NCI-H510A (cell line): ENCODE measurements around the gene SLC15A2.
A peak's percentile ranks its signal among the peaks of the same experiment; 100 is the strongest.
"Not testable (repeated sequence)": the region's sequence is repeated elsewhere in the genome, so short reads cannot be mapped to it uniquely, and the experiment has no call there.

Experiments used
- DNase-seq: peaks from one replicate; lab custom pipeline; 2025; lab: John Stamatoyannopoulos, UW

Gene SLC15A2

DNA sequence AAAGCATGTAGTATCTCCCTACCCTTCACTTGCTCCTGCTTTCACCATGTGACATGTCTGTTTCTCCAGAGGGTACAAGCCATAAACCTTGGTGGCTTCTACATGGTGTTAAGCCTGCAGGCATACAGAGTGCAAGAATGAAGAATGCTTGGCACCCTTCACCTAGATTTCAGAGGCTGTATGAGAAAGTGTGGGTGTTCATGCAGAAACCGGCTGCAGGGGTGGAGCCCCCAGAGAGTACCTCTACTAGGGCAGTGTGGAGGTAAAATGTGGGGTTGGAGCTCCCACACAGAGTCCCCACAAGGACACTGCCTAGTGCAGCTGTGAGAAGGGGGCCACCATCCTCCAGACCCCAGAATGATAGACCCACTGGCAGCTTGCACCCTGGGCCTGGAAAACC is 32.2 kb downstream of the SLC15A2 start:
- no peak for DNase-seq

GRCh38 chr3:121938141-121938855 is 44.1 kb downstream of the SLC15A2 start:
- not testable (repeated sequence) for DNase-seq

GRCh38 chr3:121941592-121941991 is 47.4 kb downstream of the SLC15A2 start:
- DNase-seq, result no peak

- DNase-seq, result peak; percentile 14
Measured at GRCh38 chr3:121942116-121942786, 48.0 kb downstream of the SLC15A2 start.

DNA sequence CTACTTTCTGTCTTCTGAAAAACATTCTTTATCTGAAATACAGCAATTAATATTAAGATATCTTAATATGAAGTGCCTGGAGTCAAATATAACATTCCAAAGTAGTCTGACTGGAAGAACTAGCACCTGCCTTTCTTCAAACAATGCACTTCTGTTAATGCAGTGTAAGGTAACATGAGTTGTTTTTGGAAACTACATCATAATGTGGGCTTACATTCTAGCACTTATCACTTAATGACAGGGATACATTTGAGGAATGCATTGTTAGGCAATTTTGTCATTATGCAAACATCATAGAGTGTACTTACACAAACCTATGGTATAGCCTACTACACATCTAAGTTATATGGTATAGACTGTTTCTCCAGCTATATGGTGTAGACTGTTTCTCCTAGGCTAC is 49.2 kb downstream of the SLC15A2 start:
- DNase-seq, result no peak

DNA sequence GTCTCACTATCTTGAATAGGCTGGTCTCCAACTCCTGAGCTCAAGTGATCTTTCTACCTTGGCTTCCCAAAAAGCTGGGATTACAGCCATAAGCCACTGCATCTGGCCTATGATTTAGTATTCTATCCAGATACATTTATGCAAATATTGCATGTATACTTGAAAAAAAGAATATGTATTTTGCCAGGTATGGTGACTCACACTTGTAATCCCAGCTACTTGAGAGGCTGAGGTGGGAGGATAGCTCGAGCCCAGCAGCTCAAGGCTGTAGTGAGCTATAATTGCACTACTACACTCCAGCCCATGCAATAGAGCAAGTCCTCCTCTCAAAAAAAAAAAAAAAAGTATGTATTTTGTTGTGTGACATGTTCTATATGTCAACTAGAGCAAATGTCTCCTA is 54.4 kb downstream of the SLC15A2 start:
- no peak for DNase-seq

DNA sequence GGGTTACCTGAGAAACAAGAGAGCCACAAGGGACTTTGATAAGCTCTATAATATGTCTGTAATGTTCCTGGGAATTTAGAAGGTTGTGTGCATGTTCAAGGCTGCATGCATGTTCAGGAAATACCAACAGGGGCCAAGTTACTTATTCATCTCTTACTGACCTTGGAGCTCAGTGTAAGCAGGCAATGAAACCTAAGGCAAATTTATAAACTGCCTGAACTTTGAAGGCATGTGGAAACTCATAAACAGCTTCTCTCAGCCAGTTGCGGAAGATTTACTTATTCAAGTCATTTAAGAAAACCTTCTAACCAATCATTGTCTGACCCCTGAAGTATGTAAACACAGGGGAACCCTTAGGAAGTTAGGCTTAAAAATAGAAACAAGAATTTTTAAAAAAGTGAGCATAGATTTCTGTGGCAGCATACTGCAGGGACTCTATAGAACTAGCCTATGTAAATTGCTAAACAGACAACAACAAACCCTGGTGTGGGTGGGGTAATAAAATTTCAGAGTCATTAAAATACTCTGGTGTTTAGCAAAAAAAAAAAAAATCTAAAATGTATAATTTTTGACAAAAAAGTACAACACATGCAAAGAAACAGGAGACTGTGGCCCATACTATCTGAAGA is 57.2 kb downstream of the SLC15A2 start:
- no peak for DNase-seq

- no peak for DNase-seq
Measured at GRCh38 chr3:121956363-121956762, 62.2 kb downstream of the SLC15A2 start.

DNA sequence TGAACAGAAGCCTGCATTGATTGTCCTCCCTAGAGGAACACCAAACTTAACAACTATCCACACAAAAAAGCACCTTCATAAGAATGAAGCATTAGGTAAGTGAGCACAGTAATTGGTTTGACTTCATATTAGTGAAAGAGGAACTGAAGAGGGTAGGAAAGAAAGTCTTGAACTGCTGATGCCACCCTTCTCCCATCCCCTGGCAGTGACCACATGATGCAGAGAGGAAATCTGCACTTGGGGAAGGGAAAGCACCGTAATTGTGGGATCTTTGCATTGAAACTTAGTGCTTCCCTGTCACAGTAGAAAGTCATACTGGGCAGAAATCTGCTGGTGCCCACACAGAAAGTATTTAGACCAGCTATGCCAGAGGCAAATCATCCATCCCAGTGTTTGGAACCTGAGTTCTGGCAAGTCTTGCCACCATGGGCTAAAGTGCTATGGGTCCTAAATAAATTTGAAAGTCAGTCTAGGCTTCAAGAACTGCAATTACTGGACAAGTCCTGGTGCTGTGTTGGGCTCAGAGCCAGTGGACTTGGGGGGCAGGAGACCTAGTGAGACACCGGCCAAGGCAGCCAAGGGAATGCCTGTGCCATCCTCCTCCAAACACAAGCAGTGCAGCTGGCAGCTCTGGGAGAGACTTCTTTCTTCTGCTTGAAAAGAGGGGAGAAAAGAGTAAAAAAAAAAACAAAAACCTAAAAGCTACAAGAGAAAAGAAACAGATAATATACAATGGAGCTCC is 63.6 kb downstream of the SLC15A2 start:
- DNase-seq, result no peak

DNA sequence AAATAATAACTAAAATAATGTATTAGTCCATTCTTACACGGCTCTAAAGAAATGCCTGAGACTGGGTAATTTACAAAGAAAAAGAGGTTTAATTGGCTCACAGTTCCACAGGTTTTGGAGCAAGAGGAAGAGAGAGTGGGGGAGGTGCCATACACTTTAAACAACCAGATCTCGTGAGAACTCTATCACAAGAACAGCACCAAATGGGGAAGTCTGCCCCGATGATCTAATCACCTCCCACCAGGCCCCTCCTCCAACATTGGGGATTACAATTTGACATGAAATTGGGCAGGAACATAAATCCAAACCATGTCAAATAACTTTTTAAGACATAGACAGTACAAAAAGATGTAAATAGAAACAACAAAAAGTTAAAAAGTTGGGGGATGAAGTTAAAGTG is 64.6 kb downstream of the SLC15A2 start:
- no peak for DNase-seq

DNA sequence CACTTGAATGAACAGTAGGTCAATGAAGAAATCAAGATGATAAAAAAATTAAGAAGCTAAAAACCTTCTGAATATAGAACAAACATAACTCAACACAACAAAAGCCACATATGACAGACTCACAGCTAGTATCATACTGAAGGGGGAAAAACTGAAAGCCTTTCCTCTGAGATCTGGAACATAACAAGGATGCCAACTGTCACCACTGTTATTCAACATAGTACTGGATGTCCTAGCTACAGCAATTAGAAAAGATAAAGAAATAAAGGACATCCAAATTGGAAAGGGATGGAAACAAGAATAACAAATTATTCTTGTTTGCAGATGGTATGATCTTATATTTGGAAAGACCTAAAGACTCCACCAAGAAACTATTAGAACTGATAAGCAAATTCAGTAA is 67.1 kb downstream of the SLC15A2 start:
- no peak for DNase-seq

DNA sequence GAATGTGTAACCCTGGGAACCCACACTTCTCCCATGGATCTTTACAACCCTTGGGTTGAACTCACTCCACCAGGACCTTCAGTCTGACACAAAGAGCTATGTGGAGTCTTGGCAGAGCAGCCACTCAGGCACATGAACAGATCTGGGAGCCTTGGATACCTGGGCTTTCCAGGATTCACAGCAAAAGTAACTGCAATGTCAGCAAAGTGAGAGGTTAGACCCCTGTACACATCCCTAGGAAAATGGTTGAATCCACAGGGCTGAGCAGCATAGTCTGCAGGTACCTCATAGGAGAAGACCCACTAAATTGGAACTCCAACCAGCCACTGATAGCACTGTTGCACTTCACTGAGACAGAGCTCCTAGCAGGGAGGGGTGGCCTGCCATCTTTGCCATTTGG is 68.2 kb downstream of the SLC15A2 start:
- no peak for DNase-seq

GRCh38 chr3:121963608-121964007 is 69.4 kb downstream of the SLC15A2 start:
- no peak for DNase-seq

- no peak for DNase-seq
Measured at GRCh38 chr3:121969631-121970030, 75.4 kb downstream of the SLC15A2 start.

GRCh38 chr3:121970047-121970446 is 75.8 kb downstream of the SLC15A2 start:
- DNase-seq, result no peak

DNA sequence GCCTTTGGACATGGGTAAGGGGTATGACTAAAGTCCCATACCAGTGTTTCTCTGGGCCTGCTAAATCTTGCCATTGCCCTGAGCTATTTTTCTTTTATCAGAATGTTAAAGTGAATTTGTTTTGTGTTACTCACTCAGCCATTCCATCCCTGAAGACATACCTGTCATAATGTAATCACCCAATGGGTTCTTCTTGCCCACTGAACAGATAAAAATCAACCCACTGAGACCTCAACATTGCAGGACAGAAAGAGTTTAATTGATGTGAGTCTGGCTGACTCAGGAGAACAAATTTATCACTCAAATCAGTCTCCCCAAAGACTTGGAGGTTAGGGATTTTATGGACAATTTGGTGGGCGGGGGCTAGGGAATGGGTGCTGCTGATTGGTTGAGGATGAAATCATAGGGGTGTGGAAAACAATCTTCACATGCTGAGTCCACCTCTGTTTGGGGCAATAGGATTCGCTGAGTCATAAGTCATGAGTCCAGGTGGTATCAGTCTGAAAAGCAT is 80.5 kb downstream of the SLC15A2 start:
- no peak for DNase-seq

DNA sequence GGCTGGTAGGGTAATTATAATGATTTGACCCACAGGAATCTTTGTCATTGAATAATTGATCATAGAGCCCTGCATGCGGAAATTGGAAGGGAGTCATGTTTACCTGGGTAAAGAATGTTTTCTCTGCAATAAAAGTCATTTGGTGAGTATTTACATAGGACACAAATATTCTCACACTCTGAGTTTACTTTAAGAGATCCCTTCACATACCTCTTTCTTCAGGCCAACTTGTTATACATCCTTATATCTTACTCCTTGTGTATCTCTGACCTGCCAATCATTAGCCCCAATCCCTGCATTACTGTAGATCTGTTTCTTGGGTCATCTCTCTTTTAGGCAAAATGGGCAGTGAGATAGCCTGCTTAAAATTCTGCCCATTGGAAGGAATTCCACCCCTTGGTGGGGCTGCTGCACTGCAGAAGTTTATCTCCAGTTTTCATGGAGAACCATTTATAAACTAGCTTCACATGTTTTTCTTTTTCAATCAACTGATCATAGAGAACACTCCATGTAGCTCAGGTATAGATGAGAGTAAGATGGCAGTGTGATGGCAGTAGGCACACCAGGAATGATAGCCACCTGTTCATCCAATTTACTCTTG is 81.6 kb downstream of the SLC15A2 start:
- no peak for DNase-seq

DNA sequence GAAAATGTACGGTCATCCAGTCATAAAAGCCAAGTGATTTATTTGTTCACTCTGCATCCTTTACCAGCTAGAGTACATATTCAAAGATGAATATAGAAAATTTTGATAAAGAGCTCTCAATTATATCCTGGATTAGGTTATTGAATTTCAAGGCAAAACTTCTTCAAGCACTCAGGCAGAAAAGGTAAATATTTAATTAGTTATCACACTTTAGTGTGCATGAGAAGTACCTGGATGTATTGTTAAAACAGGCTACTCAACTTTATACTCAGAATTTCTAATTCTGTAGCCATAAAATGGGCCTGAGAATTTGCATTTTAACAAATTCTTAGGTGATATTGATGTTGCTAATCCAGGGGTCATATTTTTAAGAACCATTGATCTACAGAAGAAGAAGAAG is 82.5 kb downstream of the SLC15A2 start:
- no peak for DNase-seq

DNA sequence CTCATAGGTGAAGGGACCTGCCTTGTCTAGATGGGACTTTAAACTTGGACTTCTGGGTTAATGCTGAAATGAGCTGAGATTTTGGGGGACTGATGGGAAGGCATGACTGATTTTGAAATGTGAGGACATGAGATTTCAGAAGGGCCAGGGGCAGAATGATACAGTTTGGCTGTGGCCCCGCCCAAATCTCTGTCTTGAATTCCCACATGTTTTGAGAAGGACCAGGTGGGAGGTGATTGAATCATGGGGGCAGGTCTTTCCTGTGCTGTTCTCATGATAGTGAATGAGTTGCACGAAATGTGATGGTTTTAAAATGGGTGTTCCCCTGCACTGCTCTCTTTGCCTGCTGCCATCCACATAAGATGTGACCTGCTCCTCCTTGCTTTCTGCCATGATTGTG is 85.0 kb downstream of the SLC15A2 start:
- DNase-seq, result no peak

DNA sequence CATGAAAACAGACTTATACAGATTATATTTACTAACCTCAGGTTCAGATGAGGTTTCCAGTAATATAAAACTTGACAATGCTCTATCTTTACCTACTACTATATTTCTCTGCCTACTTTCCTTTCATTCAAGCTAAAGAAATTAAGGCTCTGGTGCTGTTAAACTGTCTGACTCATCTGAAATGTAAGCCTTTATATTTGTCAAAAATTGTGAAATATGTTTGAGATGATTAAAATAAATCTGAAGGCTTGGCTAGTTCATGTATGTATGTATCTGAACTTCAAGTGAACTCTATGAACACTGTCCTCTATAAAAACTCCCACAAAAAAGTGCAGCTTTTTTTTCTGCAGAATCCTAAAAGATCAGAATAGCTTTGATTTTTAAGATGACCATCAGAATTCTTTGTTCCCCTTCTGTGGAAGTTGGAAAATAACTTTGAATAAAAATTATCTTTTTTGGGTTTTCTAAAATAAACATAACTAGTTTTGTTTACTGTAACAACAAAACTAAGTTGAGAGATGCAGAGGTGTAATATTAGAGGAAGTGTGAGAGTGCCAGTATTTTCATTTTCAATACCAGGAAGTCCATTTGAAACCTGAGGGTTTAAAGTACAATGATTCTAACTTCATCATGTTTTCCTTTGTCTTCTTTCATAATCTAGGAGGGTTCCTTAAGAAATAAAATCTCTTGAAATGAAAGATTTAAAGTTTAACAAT is 85.7 kb downstream of the SLC15A2 start:
- DNase-seq, result no peak

DNA sequence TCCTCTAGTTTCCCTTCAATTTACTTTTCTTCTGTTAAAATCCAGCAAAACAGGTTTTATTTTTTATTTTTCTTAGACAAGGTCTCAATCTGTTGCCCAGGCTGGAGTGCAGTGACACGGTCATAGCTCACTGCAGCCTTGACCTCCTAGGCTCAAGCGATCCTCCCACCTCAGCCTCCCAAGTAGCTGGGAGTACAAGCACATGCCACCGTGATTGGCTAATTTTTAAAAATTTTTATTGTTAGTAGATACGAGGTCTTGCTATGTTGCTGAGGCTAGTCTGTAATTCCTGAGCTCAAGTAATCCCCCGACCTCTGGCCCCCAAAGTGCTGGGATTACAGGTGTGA is 86.2 kb downstream of the SLC15A2 start:
- no peak for DNase-seq

DNA sequence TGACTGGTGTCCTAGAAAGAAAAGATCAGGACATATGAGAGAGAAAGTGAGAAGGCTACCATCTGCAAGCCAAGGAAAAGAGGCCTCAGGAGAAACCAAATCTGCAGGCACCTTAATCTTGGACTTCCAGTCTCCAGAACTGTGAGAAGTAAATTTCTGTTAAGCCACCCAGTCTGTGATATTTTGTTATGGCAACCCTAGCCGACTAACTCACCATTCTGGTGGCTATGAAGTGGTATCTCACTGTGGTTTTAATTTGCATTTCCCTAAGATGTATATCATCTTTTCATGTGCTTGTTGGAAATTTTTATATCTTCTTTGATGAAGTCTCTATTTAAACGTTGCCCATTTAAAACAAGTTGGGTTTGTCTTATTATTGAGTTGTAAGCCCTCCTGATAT is 87.3 kb downstream of the SLC15A2 start:
- DNase-seq, result no peak
